Activated naive CD4-positive, alpha-beta T cell treated with anti-CD3 and anti-CD28 coated beads for 36 hours (primary cell): ENCODE results near the gene OCEL1. TPM values are rescaled to one million over a fixed set of nuclear protein-coding genes. Genes with fewer than 3 reads are reported as not detected.

Experiments
- total RNA-seq, 2 experiments: library from RNA; stranded (reverse); gene quantifications; one replicate each; pipeline ENCODE4 v1.2.3, GENCODE V29; 2021

OCEL1 gene
- total RNA-seq, 2 experiments from 2014 or later = 8.7 to 9.3 TPM

Other genes with a start within 250 kb of the OCEL1 start
- gene CPAMD8, start 199.4 kb upstream of the OCEL1 start, total RNA-seq = under 1 TPM; 0.41 to 0.44 TPM
- 10 to 100 TPM; 47.3 to 48.8 TPM for gene HAUS8, start 150.8 kb upstream of the OCEL1 start, total RNA-seq
- 10 to 100 TPM; 73.1 to 78.6 TPM for gene MYO9B, start 150.4 kb upstream of the OCEL1 start, total RNA-seq
- 10 to 100 TPM; 24.7 to 25.3 TPM for gene USE1, start 10.9 kb upstream of the OCEL1 start, total RNA-seq
- 1 to 10 TPM; 5.3 to 6.0 TPM for gene NR2F6, start 19.7 kb downstream of the OCEL1 start, total RNA-seq
- gene USHBP1, start 38.5 kb downstream of the OCEL1 start, total RNA-seq = under 1 TPM in 1 of 2 experiments, not detected in 1; 0.20 TPM
- gene BABAM1, start 41.2 kb downstream of the OCEL1 start, total RNA-seq = 100 to 1,000 TPM; 108 to 109 TPM
- gene ANKLE1, start 55.7 kb downstream of the OCEL1 start, total RNA-seq = 1 to 10 TPM; 8.6 to 8.8 TPM
- gene ABHD8, start 77.2 kb downstream of the OCEL1 start, total RNA-seq = 1 to 10 TPM; 4.1 to 4.4 TPM
- 10 to 100 TPM; 84.2 to 92.2 TPM for gene MRPL34, start 79.6 kb downstream of the OCEL1 start, total RNA-seq
- gene DDA1, start 83.3 kb downstream of the OCEL1 start, total RNA-seq = 10 to 100 TPM; 26.2 to 28.6 TPM
- gene ANO8, start 108.6 kb downstream of the OCEL1 start, total RNA-seq = 1 to 10 TPM; 3.4 to 3.8 TPM
- gene GTPBP3, start 111.3 kb downstream of the OCEL1 start, total RNA-seq = 10 to 100 TPM; 36.8 to 45.7 TPM
- gene PLVAP, start 151.1 kb downstream of the OCEL1 start, total RNA-seq = not detected
- under 1 TPM; 0.83 to 0.89 TPM for gene CCDC194, start 168.0 kb downstream of the OCEL1 start, total RNA-seq
- gene BST2, start 179.4 kb downstream of the OCEL1 start, total RNA-seq = 100 to 1,000 TPM; 117 to 121 TPM
- 10 to 100 TPM; 29.3 to 32.1 TPM for gene MVB12A, start 193.8 kb downstream of the OCEL1 start, total RNA-seq
- gene TMEM221, start 222.4 kb downstream of the OCEL1 start, total RNA-seq = not detected
- gene NXNL1, start 234.7 kb downstream of the OCEL1 start, total RNA-seq = not detected
- gene SLC27A1, start 244.3 kb downstream of the OCEL1 start, total RNA-seq = 1 to 10 TPM; 1.2 to 1.7 TPM